Activated CD8-positive, alpha-beta memory T cell treated with anti-CD3 and anti-CD28 coated beads, Interleukin-2, amount 50 U/mL, for 4 hours (primary cell): ENCODE data around the gene ARF1.

Source experiments
- DNase-seq: peaks from one replicate; pipeline ENCODE4 v3.0.0-alpha.2; 2020

Gene ARF1

GRCh38 chr1:228082214-228082917 is at the start of gene ARF1:
Gene ARF1, plus strand, starts transcription at chr1:228082708. Its CDS starts 14,407 bp downstream, at chr1:228097115.
- peak; percentile 93 for DNase-seq

GRCh38 chr1:228033376-228033775 is 49.1 kb upstream of the ARF1 start:
- no peak for DNase-seq

GRCh38 chr1:228034954-228035837 is 47.3 kb upstream of the ARF1 start:
- DNase-seq: no peak

- no peak for DNase-seq
Measured at GRCh38 chr1:228035844-228036243, 46.7 kb upstream of the ARF1 start.

- no peak for DNase-seq
Measured at GRCh38 chr1:228036701-228037231, 45.7 kb upstream of the ARF1 start.

GRCh38 chr1:228037401-228038386 is 44.8 kb upstream of the ARF1 start:
- DNase-seq: no peak

GRCh38 chr1:228038387-228039005 is 44.0 kb upstream of the ARF1 start:
- DNase-seq: no peak

- DNase-seq: no peak
Measured at GRCh38 chr1:228039006-228039903, 43.3 kb upstream of the ARF1 start.

- no peak for DNase-seq
Measured at GRCh38 chr1:228039986-228040385, 42.5 kb upstream of the ARF1 start.

GRCh38 chr1:228041316-228041715 is 41.2 kb upstream of the ARF1 start:
- DNase-seq: no peak

GRCh38 chr1:228042508-228042907 is 40.0 kb upstream of the ARF1 start:
- DNase-seq: no peak

- DNase-seq: no peak
Measured at GRCh38 chr1:228043281-228043848, 39.1 kb upstream of the ARF1 start.

- no peak for DNase-seq
Measured at GRCh38 chr1:228044961-228045360, 37.5 kb upstream of the ARF1 start.

- DNase-seq: no peak
Measured at GRCh38 chr1:228045405-228045804, 37.1 kb upstream of the ARF1 start.

- no peak for DNase-seq
Measured at GRCh38 chr1:228045871-228046270, 36.6 kb upstream of the ARF1 start.

- DNase-seq: no peak
Measured at GRCh38 chr1:228046421-228047182, 35.9 kb upstream of the ARF1 start.

- DNase-seq: no peak
Measured at GRCh38 chr1:228047183-228047466, 35.4 kb upstream of the ARF1 start.

- DNase-seq: no peak
Measured at GRCh38 chr1:228048120-228048519, 34.4 kb upstream of the ARF1 start.

- no peak for DNase-seq
Measured at GRCh38 chr1:228048659-228049298, 33.7 kb upstream of the ARF1 start.
